ENCODE data around the gene TBL2. TPM values are rescaled to one million over a fixed set of nuclear protein-coding genes. Genes with fewer than 3 reads are reported as not detected.
"Not testable (repeated sequence)": the region's sequence is repeated elsewhere in the genome, so short reads cannot be mapped to it uniquely, and the experiment has no call there.

TBL2 gene
- total and polyA plus RNA-seq, 2 donors from 2014 or later = 18.8 to 33.6 TPM

DNA sequence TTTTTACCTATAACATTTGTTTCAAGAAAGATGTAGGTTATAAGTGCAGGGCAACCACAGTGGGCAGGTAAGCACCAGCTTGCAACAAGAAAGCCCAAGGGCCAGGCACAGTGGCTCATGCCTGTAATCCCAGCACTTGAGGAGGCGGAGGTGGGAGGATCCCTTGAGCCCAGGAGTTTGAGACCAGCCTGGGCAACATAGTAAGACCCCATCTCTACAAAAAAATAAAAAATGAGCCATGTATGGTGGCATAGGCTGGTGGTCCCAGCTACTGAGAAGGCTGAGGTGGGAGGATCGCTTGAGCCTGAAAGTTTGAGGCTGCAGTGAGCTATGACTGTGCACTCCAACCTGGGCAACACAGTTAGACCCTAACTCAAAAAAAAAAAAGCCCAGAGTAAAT is 33.7 kb downstream of the TBL2 start:
- no peak for FAIRE-seq

DNA sequence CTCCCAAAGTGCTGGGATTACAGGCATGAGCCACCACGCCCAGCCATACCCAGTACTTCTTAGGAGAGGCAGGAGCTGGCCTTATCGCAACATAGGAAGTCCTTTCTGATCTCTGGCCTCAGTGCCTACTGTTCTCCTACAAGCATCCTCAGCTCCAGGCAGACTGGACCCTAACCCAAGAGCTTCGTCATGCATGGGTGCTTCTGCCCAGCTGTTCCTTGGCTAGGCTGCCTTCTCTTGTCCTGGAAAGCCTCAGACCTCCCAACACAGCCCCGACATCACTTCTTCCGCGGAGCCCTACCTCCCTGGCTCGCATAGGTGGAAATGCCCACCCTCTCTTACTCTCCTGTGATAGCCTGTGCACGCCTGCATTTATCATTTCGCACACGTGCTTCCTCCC is 36.7 kb downstream of the TBL2 start:
- Histone ChIP-seq H3K4me3 (ENCODE audit: low read length in 3 of 3) (no peak overlapping the region), H3K27ac (ENCODE audit: low read depth in 2 of 2, low read length in 2 of 2) (no peak overlapping the region), H3K36me3 (ENCODE audit: control insufficient read depth in 2 of 3, insufficient read depth in 3 of 3, low read length in 3 of 3) (peaks cover 5 to 41% (median 35%) of the 10 kb centered on the region in 3 donors), H3K9ac (ENCODE audit: low read length in 3 of 3) (no peak overlapping the region), H3K4me1 (ENCODE audit: control insufficient read depth in 2 of 3, insufficient read depth in 2 of 3, low read depth in 1 of 3, low read length in 3 of 3) (no peaks in the 10 kb centered on the region), H3K9me3 (ENCODE audit: control insufficient read depth in 2 of 3, insufficient read depth in 1 of 3, low read length in 3 of 3) (no peaks in the 10 kb centered on the region), H3K27me3 (ENCODE audit: control insufficient read depth, insufficient read depth, low read length) (no peaks in the 10 kb centered on the region)
- TF ChIP-seq, protein P1, sequence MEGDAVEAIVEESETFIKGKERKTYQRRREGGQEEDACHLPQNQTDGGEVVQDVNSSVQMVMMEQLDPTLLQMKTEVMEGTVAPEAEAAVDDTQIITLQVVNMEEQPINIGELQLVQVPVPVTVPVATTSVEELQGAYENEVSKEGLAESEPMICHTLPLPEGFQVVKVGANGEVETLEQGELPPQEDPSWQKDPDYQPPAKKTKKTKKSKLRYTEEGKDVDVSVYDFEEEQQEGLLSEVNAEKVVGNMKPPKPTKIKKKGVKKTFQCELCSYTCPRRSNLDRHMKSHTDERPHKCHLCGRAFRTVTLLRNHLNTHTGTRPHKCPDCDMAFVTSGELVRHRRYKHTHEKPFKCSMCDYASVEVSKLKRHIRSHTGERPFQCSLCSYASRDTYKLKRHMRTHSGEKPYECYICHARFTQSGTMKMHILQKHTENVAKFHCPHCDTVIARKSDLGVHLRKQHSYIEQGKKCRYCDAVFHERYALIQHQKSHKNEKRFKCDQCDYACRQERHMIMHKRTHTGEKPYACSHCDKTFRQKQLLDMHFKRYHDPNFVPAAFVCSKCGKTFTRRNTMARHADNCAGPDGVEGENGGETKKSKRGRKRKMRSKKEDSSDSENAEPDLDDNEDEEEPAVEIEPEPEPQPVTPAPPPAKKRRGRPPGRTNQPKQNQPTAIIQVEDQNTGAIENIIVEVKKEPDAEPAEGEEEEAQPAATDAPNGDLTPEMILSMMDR (IDR thresholded peaks at IDR 0.05; ENCODE audit: borderline replicate concordance, extremely low read depth, insufficient read depth) = no peak
- intact Hi-C loops (cut with DNase I) = no loop called here
- DNase-seq (no peak), FAIRE-seq (no peak)

More for the DNA sequence above, 33.7 kb downstream of the TBL2 start:
- H3K9ac ChIP-seq (ENCODE audit: low read length in 3 of 3) = no peak overlapping the region
- no peak overlapping the region for H3K27ac ChIP-seq (ENCODE audit: low read depth in 2 of 2, low read length in 2 of 2)
- H3K4me1 ChIP-seq (ENCODE audit: control insufficient read depth in 2 of 3, insufficient read depth in 2 of 3, low read depth in 1 of 3, low read length in 3 of 3) = peaks cover 0 to 2% (median 0%) of the 10 kb centered on the region in 3 donors
- TF ChIP-seq, protein P1 (IDR thresholded peaks at IDR 0.05; ENCODE audit: borderline replicate concordance, extremely low read depth, insufficient read depth) = no peak
- DNase-seq = no peak
- intact Hi-C loops (cut with DNase I) = no loop called here
- no peaks in the 10 kb centered on the region for H3K9me3 ChIP-seq (ENCODE audit: control insufficient read depth in 2 of 3, insufficient read depth in 1 of 3, low read length in 3 of 3)
- no peak overlapping the region for H3K4me3 ChIP-seq (ENCODE audit: low read length in 3 of 3)
- H3K27me3 ChIP-seq (ENCODE audit: control insufficient read depth, insufficient read depth, low read length) = no peaks in the 10 kb centered on the region
- peaks cover 5 to 22% (median 20%) of the 10 kb centered on the region in 3 donors for H3K36me3 ChIP-seq (ENCODE audit: control insufficient read depth in 2 of 3, insufficient read depth in 3 of 3, low read length in 3 of 3)

DNA sequence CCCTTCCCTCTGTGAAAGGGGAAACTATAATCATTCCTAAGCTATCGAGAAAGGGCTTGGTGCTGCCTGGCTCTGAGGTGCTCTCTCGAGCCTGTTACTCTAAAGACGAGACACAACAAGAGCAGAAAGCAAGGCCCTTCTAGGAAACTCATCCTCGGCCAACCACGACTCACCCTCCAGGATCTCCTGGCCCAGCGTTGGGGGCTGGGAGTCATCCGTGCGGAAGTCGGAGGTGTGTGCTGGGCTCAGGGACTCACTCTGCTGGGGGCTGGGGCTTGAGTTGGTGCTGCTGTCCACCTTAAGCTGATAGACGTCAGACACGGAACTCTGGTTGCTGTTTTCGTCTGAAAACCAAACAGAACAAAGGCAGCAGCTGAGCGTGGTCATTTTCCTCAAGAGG is 38.7 kb downstream of the TBL2 start:
- H3K27me3 ChIP-seq (ENCODE audit: control insufficient read depth, insufficient read depth, low read length) = no peaks in the 10 kb centered on the region
- no peaks in the 10 kb centered on the region for H3K9me3 ChIP-seq (ENCODE audit: control insufficient read depth in 2 of 3, insufficient read depth in 1 of 3, low read length in 3 of 3)
- H3K4me3 ChIP-seq (ENCODE audit: low read length in 3 of 3) = no peak overlapping the region
- no peaks in the 10 kb centered on the region for H3K4me1 ChIP-seq (ENCODE audit: control insufficient read depth in 2 of 3, insufficient read depth in 2 of 3, low read depth in 1 of 3, low read length in 3 of 3)
- H3K36me3 ChIP-seq (ENCODE audit: control insufficient read depth in 2 of 3, insufficient read depth in 3 of 3, low read length in 3 of 3) = peaks cover 5 to 50% (median 39%) of the 10 kb centered on the region in 3 donors
- no peak overlapping the region for H3K27ac ChIP-seq (ENCODE audit: low read depth in 2 of 2, low read length in 2 of 2)
- FAIRE-seq (no peak), DNase-seq (no peak)
- H3K9ac ChIP-seq (ENCODE audit: low read length in 3 of 3) = no peak overlapping the region
- intact Hi-C loops (cut with DNase I) = no loop called here
- TF ChIP-seq, protein P1 (IDR thresholded peaks at IDR 0.05; ENCODE audit: borderline replicate concordance, extremely low read depth, insufficient read depth) = no peak

DNA sequence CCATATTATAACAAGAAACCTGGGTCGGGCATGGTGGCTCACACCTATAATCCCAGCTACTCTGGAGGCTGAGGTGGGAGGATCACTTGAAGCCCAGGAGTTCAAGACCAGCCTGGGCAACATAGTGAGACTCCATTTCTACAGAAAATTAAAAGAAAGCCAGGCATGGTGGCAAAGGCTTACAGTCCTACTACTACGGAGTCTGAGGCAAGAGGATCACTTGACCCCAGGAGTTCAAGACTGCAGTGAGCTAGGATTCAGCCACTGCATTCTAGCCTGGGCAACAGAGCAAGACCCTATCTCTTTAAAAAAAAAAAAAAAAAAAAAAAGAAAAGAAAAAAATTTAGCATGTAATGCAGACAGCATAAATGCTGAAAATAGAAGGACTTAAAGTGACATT is 39.9 kb downstream of the TBL2 start:
- H3K9me3 ChIP-seq (ENCODE audit: control insufficient read depth in 2 of 3, insufficient read depth in 1 of 3, low read length in 3 of 3); DNase-seq; H3K4me1 ChIP-seq (ENCODE audit: control insufficient read depth in 2 of 3, insufficient read depth in 2 of 3, low read depth in 1 of 3, low read length in 3 of 3); H3K4me3 ChIP-seq (ENCODE audit: low read length in 3 of 3); H3K27me3 ChIP-seq (ENCODE audit: control insufficient read depth, insufficient read depth, low read length); H3K9ac ChIP-seq (ENCODE audit: low read length in 3 of 3); FAIRE-seq; H3K27ac ChIP-seq (ENCODE audit: low read depth in 2 of 2, low read length in 2 of 2); intact Hi-C loops (cut with DNase I): not testable (repeated sequence)
- H3K36me3 ChIP-seq (ENCODE audit: control insufficient read depth in 2 of 3, insufficient read depth in 3 of 3, low read length in 3 of 3) = peaks cover 5 to 50% (median 37%) of the 10 kb centered on the region in 3 donors
